SK-N-MC (cell line): ENCODE measurements around the gene NUTM2F.

Experiments
- EZH2 ChIP-seq: fragments of 200-600 bp; sonication (generic); IDR thresholded peaks from one replicate; pipeline ENCODE4 v1.6.1; 2017; ENCODE audit warnings: antibody characterized with exemption
- FOXP2 ChIP-seq: optimal IDR thresholded peaks from 2 replicates; pipeline ENCODE3; 2011; ENCODE audit warnings: mild to moderate bottlenecking, moderate library complexity; ENCODE audit not compliant: insufficient read depth; ENCODE audit errors: extremely low read length, control extremely low read depth
- POLR2AphosphoS5 ChIP-seq: IDR thresholded peaks from 2 replicates; pipeline ENCODE4 v1.6.1; 2012; ENCODE audit warnings: mild to moderate bottlenecking, low read depth, low read length, borderline replicate concordance

GRCh38 chr9:94302426-94302825 is 26.0 kb downstream of the NUTM2F start:
- TF ChIP-seq POLR2AphosphoS5 (no peak), EZH2 (no peak), FOXP2 (no peak)
